Fibroblast of skin of scalp (primary cell): ENCODE results near the gene SMAD7. TPM values are rescaled to one million over a fixed set of nuclear protein-coding genes. Genes with fewer than 3 reads are reported as not detected.

Experiments
- DNase-seq: peaks from one replicate; pipeline ENCODE4 v3.0.0-alpha.2; 2013
- polyA plus RNA-seq, 2 experiments: library from polyadenylated mRNA; unstranded; fragments of 120-200 nt; gene quantifications; one replicate each; pipeline ENCODE4 v1.2.1, GENCODE V29; 2013; ENCODE audit not compliant: insufficient read length in 2 of 2

Gene SMAD7
- polyA plus RNA-seq (2013, experiment 1 of 2; ENCODE audit: insufficient read length) = 23.2 TPM
- 19.8 TPM for polyA plus RNA-seq (2013, experiment 2 of 2; ENCODE audit: insufficient read length)

GRCh38 chr18:48950536-48951447 is at the start of gene SMAD7:
SMAD7 (minus strand) TSS chr18:48950965; CDS start chr18:48950424, 541 bp downstream.
- DNase-seq = no peak

DNA sequence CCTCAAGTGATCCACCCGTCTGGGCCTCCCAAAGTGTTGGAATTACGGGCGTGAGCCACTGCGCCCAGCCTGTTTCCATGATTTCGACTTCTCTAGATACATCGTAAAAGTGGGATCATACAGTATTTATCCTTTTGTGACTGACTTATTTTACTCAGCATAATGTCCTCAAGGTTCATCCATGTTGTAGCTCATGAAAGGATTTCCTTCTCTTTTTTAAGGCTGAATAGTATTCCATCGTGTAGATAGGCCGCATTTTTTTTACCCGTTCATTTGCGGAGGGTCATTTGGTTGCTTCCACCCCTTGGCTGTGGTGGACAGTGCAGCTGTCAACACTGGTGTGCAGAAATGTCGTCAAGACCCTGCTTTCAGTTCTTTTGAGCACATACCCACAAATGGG is 48.8 kb upstream of the SMAD7 start:
- no peak for DNase-seq

DNA sequence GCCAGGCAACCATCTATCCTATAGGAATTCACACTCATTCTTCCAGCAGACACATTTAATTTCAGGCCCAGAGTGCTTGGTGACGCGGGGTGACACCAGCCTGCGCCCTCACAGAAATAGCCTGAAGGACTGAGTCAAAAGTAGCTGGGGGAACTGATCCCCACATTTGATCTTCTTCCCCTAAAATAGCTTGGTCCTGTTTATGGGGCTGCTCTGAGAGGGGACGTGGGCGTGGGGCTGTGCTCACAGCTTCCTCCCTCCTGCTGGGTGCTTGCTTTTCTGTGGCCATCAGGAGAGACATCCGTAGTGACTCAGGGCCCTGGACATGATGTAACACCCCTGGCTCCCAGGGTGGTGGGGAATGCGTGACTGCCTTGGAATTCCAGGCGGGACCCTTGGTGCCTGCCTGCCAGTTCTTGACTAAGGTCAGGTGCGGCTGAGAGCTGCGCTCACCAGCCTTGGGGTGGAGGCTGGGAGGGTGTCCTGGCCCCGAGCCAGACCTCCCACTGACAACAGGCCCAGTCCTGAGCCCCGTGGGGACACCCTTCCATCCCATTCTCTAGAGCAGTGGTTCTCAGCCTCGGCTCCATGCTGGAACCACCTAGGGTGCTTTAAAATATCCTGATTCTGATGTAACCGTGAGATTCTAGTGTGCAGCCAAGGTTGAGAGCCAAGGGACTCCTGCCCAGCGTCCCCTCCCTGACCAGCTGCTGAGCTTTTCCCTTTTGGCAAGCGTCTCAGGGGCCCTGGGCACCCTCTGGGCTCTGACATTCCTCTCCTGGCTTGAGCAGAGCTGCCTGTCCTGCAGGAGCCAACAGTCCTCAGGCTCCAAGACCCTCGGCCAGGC is 47.4 kb upstream of the SMAD7 start:
- peak; percentile 99 for DNase-seq

DNA sequence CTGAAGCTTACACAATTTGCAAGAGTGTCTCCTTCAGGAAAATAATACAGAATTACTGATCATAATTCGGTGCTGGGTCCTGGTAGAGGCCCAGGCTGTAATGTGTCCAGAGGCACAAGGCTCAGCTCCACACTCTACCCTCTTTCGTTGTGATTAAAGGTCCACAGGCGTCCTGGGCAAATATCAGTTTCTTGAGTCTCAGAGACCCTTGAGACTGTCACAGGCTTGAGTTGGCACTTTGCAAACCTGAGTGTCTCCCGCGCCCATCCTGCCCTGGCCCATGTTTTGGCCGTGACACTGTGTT is 46.9 kb upstream of the SMAD7 start:
- DNase-seq = no peak

GRCh38 chr18:48996901-48997463 is 46.2 kb upstream of the SMAD7 start:
- DNase-seq = peak; percentile 75

DNA sequence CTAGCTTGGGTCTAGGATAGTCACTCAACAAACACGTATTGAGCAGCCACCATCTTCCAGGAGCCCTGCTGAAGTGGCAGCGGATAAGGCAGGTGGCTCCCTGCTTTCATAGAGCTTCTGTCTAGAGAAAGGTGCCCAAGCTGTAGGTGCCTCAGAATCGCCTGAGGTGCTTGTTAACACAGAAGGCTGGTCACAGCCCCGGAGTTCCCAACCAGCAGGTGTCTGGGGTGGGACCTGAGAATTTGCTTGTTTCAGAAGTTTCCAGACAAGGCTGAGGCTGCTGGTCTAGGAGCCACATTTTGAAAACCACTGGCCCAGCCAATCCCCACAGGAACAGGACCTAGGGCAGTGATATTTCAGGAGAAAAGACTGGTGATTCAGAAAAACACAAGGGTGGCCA is 45.3 kb upstream of the SMAD7 start:
- no peak for DNase-seq

- no peak for DNase-seq
Observed at GRCh38 chr18:48994926-48995835, 44.4 kb upstream of the SMAD7 start.

GRCh38 chr18:48994044-48994651 is 43.4 kb upstream of the SMAD7 start:
- DNase-seq = peak; percentile 83

- DNase-seq = no peak
Observed at GRCh38 chr18:48993586-48993985, 42.8 kb upstream of the SMAD7 start.

DNA sequence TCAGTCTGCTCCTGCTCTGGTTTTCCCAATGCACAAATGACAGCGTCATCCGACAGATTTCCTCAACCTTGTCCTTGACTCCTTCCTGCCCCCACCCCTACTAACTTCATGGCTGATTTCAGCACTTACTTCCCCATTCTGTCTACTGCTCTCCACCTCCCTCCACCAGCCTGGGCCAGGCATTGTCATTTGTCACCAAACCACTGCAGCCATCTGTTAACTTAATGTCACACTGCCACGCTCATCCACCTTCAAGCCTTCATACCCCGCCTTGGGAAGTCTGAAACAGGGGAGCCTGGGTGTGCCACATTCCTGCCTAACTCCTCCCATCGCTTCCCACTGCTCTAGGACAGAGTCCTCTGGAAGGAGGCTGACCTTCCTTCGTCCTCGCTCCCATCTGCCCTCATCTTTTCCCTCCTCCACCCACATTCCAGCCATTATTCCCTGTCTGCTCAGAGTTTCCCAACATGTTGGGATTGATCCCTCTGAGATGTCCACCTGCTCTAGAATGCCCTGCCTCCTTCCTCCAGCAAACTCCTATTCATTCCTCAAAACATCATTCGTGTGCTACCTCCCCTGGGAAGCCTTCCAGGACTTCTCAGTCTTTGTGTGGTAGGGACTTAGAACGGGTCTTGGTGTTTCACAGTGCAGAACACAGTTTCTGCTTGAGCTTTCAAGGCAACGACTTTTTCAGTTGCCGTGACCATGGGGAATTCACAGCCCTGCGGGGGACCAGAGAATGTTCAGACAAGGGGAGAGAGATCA is 42.2 kb upstream of the SMAD7 start:
- DNase-seq = no peak

- no peak for DNase-seq
Observed at GRCh38 chr18:48992133-48992532, 41.4 kb upstream of the SMAD7 start.

DNA sequence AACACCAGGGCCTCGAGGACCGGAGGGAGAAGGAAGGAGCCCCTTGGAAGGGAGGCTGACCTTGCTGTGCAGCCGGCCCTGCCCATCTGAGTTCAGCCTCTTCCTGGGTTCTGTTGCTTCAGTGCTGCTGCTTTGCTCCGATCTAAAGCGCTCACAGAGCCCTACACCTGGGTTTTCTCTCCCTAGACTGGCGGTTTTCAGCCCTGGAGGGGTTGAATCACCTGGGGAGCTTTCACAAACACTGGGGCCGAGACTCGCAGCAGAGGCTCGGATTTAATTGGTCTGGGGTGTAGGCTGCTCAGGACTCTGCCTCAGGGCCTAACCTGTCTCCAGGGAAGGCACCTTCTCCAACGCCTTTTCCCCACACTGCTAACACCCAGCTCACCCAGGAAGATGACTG is 40.9 kb upstream of the SMAD7 start:
- no peak for DNase-seq

GRCh38 chr18:48991319-48991660 is 40.5 kb upstream of the SMAD7 start:
- no peak for DNase-seq

DNA sequence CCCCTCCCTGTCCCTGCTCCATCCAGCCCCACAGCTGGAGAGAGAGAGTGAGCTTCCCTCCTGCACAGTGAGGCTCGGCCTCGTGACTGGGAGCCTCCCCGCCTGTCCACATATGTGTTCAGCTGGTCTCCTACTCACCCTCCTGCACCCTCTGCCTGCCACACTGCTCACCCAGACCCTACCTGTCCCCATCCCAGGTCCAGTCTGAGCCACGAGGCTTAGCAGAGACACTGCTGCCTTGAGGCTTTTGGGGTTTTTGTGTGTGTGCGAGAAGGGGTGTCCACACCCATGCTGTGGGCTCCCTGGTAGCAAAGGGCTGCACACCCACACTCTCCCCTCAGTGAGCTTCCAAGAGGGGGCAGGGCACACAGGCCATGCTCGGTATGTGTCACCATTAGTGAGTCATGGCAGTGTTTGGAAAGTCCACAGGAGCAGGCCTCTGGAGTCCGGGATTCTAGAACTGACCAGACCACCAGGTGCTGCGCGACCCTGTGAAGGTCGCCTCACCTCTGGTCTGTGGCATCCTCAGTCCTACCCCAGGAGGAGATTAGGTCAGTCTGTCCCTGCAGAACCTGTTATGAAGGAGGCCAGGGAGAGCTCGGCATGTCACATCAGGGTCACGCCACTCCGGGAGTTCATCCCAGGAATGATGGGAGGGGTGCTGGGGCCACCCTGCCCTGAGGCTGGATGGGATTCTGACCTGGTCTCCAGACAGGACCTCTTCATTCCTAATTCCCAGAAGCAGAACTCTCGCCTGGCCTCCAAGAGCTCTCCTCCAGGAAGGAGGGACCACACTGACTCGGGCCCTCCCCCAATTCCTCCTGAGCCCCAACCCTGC is 39.9 kb upstream of the SMAD7 start:
- DNase-seq = peak; percentile 73

GRCh38 chr18:48989304-48990303 is 38.8 kb upstream of the SMAD7 start:
- DNase-seq = no peak

DNA sequence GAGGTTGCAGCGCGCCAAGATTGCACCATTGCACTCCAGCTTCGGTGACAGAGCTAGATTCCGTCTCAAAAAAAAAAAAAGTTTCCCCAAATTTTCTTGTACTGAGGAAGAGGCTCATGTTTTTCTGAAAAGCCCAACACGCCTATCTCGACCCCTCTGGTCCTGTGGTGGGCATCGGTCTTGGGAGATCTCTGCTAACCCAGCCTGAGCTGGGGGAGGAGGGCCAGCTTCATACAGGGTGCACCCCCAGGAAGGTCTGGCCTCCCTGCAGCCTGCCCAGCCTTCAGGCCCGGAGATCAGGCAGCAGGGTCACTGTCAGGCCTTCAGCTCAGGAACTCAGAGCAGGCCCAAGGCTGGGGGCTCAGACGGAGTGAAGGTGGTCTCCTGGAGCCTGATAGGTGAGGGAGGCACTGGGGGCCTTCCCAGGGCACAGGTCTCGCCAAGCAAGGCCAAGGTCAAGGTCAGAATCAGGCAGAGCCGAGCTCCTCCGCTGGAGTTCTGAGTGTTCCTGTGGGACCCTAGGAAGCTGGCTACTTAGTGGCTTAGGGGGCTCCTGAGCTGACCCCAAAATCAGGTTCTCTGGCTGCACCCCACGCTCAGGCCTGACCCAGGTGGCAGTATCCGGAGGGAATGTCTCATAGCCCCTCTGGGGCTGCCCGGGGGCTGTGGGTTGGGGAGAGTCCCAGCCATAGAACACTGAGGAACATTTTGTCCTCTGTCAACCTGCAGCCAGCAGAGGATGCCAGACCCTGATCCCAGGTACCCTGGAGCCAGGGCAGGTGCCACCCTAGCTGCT is 37.9 kb upstream of the SMAD7 start:
- no peak for DNase-seq

DNA sequence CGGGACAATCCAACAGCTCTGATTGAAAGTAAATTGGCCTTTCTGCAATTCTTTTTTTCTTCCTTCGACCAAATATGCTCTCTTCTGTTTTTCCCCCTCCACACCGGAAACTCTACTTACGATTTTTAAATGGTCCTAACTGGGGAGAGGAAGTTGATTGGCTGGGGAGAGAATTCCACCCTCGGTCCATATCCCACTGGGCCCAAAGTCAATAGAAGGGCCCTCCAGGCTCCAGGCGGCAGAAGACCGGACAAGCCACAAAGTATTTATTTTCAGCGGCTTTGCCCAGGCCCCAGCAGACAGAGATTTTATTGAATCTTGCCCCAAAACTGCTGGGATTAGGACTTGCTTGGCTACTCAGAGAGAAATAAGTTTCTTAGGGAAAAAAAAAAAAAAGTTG is 37.1 kb upstream of the SMAD7 start:
- DNase-seq = no peak
